IPS-11a (cell line): ENCODE results near the gene TIGAR.

Experiments used
- H3K4me3 ChIP-seq: one replicate; pipeline ENCODE4 v1.5.1; 2013; ENCODE audit warnings: low read depth, low read length, control low read depth

The TIGAR gene, protein sequence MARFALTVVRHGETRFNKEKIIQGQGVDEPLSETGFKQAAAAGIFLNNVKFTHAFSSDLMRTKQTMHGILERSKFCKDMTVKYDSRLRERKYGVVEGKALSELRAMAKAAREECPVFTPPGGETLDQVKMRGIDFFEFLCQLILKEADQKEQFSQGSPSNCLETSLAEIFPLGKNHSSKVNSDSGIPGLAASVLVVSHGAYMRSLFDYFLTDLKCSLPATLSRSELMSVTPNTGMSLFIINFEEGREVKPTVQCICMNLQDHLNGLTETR

DNA sequence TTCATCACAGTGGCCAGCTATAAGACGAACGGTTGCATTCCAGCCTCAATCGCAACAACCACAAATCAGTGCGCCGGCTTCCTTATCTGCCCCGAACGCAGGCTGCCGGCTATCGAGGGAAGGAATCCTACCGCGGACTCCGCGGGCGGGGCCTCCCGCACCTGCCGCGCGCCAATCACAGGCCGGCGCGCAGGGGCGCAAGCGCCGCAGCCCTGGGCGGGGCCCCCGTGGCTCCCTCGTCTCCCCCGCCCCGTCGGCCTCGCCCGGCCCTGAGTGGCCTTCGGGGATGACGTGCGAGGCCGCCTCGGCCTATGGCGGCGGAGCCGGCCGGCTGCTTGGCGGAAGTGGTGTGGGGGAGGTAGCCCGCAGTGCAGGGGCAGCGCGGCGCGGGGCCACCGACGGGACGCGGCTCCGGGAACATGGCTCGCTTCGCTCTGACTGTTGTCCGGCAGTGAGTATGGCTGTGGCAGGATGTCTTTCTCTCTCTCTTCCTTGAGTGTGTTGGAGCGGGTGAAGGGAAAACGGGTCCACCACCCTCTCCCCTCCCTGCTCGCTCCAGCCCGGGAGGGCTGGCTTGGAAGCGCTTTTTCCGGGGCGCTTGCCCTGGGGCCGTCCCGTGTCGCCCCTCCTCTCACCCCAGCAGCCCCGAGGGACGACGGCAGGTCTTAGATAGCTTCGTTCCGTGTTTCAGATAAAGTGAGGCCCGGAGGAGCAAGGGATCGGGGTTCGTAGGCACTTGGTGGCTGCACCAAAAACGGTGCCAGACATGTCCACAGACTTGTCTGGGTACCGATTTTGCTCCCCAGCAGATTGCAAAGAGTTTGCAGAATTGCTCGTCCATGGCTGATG, at the start of gene TIGAR:
TSS of gene TIGAR (plus strand) at position 361 of the 849 bp plus-strand sequence. CDS start at position 420, 59 bp downstream.
- H3K4me3 ChIP-seq: peak within 1 kb of the TSS; percentile 96

DNA sequence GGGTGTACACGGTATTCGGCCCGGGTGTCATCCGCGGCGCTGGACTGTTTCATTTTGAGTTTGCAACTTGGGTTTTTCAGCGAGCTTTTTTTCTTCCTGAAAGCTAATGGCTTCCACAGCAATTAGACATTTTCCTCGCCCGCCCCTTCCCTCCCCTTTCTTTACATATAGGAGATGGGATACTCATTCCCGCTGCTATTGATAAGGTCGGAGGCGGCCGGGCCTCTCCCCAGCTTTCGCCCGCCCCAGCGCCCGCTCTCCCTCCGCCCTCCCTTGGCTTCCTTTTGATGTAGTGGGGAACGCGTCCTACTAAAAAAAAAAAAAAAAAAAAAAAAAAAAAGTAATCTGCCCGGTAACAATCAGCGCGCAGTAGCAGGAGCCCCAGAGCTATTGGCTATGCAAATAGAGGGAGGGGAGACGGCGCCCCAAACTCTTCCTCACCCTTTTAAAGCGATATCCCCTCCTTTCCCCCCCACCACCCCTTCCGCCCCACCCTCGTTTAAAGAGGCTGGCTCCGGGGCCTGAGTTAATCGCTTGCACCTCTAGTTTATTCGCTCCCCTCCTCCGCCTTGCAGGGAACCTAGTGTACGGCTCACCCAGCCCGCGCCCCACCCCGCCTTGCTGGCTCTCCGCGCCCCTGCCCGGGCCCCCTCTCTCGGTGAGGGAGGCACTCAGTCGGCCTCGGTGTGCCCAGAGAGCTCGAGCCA, 49.1 kb upstream of the TIGAR start:
- peak overlapping the region; percentile 60 for H3K4me3 ChIP-seq

DNA sequence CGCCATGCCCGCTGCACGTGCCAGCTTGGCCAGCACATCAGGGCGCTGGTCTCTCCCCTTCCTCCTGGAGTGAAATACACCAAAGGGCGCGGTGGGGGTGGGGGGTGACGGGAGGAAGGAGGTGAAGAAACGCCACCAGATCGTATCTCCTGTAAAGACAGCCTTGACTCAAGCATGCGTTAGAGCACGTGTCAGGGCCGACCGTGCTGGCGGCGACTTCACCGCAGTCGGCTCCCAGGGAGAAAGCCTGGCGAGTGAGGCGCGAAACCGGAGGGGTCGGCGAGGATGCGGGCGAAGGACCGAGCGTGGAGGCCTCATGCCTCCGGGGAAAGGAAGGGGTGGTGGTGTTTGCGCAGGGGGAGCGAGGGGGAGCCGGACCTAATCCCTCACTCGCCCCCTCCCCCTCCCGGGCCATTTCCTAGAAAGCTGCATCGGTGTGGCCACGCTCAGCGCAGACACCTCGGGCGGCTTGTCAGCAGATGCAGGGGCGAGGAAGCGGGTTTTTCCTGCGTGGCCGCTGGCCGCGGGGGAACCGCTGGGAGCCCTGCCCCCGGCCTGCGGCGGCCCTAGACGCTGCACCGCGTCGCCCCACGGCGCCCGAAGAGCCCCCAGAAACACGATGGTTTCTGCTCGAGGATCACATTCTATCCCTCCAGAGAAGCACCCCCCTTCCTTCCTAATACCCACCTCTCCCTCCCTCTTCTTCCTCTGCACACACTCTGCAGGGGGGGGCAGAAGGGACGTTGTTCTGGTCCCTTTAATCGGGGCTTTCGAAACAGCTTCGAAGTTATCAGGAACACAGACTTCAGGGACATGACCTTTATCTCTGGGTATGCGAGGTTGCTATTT, 48.4 kb upstream of the TIGAR start:
- peak overlapping the region; percentile 35 for H3K4me3 ChIP-seq

DNA sequence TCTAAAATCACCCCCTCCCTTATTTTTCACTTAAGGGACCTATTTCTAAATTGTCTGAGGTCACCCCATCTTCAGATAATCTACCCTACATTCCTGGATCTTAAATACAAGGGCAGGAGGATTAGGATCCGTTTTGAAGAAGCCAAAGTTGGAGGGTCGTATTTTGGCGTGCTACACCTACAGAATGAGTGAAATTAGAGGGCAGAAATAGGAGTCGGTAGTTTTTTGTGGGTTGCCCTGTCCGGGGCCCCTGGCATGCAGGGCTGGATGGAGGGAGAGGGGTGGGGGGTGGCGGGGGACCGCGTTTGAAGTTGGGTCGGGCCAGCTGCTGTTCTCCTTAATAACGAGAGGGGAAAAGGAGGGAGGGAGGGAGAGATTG, 47.8 kb upstream of the TIGAR start:
- peak overlapping the region; percentile 100 for H3K4me3 ChIP-seq

DNA sequence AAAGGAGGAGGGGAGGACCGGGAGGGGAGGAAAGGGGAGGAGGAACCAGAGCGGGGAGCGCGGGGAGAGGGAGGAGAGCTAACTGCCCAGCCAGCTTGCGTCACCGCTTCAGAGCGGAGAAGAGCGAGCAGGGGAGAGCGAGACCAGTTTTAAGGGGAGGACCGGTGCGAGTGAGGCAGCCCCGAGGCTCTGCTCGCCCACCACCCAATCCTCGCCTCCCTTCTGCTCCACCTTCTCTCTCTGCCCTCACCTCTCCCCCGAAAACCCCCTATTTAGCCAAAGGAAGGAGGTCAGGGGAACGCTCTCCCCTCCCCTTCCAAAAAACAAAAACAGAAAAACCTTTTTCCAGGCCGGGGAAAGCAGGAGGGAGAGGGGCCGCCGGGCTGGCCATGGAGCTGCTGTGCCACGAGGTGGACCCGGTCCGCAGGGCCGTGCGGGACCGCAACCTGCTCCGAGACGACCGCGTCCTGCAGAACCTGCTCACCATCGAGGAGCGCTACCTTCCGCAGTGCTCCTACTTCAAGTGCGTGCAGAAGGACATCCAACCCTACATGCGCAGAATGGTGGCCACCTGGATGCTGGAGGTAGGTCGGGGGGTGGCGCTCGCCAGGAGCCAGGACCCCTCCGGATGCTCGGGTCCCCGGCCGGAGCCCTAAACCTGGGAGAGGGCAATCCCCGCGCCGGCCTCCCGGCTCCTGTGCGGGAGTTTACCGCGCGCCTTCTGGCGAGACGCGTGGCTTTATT, 47.2 kb upstream of the TIGAR start, which contains the start of gene CCND2:
TSS of gene CCND2 (plus strand) at position 111 of the 744 bp plus-strand sequence. CDS start at position 390, 279 bp downstream.
- H3K4me3 ChIP-seq: peak within 1 kb of the TSS; percentile 100

DNA sequence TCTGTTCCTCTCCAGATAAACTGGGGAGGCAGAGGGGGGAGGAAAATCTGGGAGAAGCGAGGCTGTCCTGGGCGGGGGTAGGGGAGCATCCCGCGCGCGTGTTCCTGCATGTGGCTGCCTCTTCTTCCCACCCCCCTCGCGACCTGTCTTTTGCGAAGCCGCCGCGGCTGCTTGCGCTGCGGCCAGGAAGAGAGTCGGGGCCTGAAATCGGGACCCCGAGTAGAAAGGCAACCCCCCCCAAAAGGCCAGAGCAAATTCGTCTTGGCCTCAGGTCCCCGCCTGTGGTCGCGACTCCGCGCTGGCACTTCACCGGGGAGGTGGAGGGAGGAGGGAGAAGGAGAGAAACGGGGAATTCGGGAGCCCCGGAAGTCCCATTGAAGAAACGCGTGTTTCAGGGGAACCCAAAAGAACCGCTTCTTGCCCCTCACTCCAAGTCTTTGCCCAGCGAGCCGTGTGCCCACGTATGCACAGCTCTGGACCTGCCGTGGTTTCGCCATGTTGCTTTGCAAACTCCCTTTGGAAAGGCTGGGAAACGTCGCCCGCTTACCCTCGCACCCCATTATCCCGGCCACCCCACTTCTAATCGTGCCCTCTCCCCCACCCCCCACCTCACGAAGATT, 46.5 kb upstream of the TIGAR start:
- peak overlapping the region; percentile 100 for H3K4me3 ChIP-seq

DNA sequence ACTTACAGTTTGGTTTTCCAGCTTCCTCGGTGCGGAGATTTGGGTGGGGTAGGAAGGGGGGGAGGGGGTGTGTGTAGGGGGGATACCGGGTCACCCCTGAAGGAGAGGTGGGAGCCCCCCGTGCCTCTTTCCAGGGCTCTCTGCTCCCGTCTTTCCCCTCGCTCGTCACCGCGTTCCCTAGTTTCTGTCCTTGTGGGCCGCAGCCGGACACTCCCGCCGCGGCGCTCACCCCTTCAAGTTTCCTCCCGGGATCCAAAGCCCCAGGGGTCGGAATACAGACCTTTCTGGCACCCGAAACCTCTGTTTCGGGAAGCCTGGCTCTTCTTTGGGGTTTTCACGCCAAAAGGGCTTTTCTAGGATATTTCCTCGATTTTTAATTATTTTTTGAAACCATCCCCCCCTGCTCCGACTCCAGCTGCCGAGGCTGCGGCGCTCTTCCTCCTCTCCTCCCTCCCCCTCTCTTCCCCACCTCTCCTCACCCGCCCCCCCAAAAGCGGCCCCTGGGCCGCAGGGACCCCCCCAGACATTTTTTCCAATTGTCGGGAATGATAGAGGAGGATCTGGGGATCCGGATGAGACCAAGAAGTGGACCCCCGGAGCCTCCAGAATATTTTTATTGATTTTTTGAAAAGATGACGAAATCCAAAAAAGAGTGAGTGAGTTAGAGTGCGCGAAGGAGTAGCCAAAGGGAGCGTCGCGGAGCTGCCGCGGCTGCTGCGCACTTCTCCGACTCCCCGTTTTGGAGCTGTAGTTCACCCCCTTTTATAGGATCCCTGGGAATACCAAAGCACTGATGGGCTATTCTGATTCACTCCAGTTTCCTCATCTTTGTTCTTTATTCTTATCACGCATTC, 45.8 kb upstream of the TIGAR start:
- peak overlapping the region; percentile 100 for H3K4me3 ChIP-seq

DNA sequence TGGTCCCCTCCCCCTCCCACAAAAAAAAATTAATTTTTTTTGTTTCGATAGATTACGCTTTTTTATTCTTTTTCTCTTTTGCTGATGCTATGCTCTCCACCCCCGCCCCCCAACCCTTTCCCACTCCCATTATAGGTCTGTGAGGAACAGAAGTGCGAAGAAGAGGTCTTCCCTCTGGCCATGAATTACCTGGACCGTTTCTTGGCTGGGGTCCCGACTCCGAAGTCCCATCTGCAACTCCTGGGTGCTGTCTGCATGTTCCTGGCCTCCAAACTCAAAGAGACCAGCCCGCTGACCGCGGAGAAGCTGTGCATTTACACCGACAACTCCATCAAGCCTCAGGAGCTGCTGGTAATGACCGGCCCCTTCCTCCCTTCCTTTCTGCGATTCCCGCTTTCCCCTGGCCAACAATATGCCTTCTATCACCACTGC, 45.1 kb upstream of the TIGAR start:
- peak overlapping the region; percentile 100 for H3K4me3 ChIP-seq

DNA sequence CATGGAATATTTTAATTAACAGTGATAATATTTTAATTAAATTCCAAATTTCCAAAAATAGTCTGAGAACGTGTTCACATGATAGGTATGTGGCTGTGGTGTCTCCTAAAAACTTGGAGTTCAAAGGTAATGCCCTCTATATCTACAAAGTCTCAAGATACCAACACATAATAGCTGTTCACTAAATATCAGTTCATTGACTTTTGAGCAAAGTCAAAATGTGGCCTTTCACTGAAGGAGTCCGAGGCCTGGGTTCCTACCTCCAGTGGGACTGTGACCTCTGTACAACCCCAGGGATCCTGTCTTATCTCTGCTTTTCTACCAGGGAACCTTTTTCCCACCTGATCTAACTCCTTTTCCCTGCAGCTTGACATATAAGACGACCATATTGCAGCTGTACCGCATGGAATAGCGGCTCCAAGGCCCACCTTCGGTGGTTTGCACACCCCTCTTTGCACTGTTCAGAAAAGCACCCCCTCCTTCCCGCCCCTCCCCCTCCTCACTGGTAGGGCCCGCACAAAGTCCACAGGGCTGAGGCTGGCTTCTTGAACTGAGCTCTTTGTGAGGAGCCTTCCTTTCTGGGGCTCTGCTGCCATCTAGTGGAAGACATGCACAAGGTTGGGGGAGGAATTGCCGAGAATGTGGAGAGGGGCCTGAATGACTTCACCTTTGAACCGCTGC, 44.3 kb upstream of the TIGAR start:
- no peak overlapping the region for H3K4me3 ChIP-seq

DNA sequence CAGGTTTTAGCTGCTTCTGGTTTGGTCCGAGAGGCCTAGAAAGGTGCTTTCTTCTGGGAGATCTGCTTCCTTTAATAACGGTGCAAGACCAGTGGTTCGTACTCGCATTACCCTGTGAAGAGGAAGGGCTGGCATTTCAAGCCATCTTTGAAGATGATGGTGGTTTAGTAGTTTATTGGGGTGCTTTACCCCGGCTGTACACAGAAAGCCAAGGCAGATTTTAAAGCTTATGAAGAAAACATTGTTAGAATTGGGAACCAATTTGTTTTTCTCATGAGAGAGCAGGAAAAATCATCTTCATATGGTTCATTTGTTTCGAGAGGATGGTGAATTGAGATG, 43.8 kb upstream of the TIGAR start:
- no peak overlapping the region for H3K4me3 ChIP-seq

DNA sequence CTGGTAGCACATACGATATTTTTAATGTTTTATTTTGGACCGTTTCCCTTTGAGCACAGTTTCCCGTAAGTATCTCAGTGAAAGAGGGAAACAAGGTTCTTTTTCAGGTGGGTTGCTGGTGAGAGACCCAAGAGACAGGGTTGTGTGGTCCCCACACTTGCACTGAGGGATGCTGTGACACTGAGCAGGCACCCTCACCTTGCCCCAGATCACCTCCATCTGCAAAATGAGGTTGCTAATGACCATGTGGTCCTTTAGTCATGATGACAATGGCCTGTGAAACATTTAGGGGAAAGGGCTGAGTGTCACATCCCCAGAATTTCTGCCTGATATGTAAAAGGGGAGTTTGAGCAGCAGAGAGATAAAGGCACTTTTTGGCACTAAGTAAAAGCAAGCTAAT, 43.2 kb upstream of the TIGAR start:
- no peak overlapping the region for H3K4me3 ChIP-seq

DNA sequence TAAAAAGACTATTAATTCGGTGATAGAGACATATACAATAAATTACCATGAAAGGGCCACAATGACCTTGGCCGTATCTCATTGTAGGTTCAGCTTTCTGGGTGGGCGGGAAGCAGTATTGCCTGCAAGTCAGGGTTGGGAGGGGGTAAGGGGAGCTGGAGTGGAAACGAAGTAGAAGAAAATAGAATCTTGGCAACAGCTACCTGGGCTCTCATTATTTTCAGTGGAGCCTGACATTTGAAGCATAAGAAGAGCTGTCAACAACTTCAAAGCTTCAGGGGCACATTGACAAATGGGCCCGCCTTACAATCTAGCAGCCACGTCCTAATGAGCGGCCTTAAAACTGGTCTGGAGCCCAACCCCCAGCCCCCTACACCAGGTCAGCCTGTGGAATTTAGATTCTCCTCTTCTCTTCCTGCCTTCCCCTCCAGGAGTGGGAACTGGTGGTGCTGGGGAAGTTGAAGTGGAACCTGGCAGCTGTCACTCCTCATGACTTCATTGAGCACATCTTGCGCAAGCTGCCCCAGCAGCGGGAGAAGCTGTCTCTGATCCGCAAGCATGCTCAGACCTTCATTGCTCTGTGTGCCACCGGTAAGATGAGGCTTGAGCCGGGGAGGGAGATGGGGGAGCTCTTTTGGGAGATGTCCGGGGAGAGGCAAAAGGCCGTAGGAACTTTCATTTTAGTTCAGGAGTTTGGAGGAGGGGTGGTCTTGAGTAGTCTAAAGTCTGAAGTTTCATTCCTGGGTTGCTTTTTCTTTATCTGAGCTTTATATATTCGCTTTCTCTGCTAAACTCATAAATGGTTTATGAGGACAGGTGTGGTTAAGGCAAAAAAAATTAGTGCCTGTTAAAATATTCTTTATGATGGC, 42.5 kb upstream of the TIGAR start:
- no peak overlapping the region for H3K4me3 ChIP-seq

DNA sequence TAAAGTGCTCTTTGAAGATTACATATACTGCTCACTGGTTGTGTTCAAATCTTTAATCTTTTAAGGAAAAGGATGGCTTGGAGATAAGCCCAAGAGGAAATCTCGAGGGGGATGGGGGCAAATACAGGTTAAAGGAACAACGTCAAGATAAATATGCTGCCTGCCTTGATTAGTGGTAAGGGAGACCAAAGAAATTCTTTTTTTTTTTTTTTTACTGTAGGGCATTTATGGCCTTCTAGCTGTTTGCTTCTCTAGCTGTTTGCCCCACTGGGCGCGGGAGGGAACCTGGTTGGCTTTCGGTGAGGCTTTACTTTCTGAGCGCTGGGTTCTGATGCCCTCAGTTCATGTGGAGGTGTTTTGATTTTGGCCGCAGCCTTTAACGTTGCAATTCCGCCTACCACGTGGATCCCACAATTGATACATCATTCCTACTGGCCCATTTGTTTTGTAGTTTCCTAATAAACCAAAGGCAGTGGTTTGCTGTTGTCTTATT, 41.8 kb upstream of the TIGAR start:
- H3K4me3 ChIP-seq: no peak overlapping the region

DNA sequence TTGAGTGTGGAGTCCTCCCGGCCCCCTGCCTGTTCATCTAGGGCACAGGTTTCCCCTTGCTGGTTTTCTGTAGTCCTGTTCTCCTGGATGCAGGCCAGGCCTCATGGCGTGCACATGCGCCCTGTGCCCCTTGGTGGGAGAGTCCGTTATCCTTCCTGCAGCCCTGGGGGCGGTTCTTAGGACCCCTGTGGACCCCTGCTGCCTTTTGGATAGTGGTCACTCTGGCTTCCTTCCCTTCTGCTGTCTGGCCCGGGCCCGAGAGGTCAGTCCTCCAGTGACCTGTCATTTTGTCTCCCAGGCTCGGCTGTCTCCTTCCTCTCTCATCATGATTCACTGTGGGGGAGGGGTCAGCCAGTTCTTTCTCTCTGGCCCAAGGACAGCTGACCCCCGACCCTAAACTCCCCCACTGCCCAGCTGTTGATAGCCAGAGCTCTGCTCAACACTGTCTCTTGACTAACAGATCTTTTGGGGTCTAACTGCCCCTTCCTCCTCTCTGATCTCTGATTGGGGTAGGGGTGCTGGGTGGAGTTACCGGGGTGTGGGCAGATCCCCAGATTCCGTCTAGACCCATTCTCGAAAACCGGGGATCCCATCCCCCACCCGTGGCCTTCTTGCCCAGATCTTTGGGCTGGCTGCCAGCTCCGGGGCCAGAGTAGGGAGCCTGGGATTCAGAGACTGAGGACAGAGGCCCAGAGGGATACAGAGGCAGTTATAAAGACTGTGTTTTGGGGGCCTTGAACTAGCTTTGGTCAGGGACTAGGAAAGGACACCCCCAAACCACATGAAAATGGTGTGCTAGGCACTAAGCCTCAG, 40.5 kb upstream of the TIGAR start:
- H3K4me3 ChIP-seq: no peak overlapping the region

DNA sequence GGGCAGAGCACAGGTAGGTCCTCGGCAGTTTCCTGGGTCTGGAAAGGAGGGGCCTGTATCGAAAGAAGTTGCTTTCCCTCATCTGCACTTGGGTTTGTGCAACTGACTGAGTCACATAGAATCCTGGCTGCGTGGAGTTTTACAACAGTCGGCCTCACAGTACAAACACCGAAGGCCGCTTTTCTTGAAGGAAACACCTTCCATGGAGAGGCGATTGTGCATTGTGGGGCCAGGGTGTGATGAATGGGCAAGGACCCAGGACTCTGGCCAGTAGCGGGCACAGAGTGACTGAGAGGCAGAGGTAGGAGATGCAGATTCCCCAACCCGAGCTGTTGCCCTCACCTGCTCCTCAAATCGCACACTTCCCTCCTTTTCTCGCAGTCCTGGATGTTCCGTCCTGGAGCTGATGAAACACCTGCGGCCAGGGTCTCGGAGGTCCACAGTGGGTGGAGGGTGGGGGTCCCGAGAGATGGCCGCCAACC, 39.8 kb upstream of the TIGAR start:
- no peak overlapping the region for H3K4me3 ChIP-seq
